Stimulated activated CD4-positive, alpha-beta T cell treated with anti-CD3 and anti-CD28 coated beads, Interleukin-12 subunit alpha, Interleukin-12 subunit beta, amount 100 ng/mL, for 4 hours (primary cell): Measurements from ENCODE around the gene SLU7.

Experiments used
- DNase-seq: peaks from one replicate; pipeline ENCODE4 v3.0.0-alpha.2; 2020

The SLU7 gene

DNA sequence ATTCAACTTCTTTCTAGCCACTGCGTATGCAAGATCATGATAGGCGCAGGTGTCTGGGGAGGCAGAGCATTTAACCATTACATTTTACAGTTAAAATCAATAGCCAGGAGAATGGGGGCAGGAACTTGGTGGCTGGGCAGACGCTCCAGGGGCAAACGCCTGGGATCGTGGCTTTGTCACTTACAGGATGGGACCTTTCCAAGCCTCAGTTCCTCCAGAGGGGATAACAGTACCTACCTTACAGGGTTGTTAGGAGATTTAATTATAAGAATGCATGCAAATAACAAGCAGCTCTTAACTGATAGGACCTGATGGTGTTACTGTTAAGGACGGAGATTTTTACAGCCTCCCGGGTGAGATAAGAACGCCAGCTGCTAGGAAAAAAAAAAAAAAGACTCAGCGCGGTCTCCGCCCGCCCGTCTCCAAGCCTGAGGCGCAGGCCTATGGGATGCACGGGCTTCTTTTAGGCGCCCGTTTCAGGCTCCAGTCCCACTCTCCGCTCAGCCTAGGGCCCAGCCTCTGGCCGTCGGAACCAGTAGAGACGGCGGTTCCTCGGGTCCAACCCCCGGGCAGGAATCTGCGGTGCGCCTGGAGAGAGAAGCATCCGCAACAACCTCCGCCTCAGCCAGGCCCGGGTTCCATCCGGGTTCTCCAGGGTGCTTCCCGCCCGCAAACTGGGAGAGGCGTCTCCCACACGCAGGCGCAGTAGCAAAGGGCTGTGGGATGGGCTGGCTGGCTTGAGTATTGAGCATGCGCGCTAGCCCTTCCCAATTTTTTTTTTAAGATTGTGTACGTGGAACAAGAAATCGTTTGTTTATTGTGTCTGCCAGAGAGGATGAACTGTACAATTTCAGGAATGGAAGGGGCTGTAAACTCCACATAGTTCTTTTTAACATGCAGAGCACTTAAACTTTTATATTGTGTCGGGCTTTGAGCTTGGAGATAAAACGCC is 19.2 kb downstream of the SLU7 start, which contains the start of gene FAM200C:
Gene FAM200C, minus strand, starts transcription at position 653 of the 952 bp plus-strand sequence. CDS start 4,564 bp downstream, outside the sequence.
- DNase-seq = peak; percentile 58

DNA sequence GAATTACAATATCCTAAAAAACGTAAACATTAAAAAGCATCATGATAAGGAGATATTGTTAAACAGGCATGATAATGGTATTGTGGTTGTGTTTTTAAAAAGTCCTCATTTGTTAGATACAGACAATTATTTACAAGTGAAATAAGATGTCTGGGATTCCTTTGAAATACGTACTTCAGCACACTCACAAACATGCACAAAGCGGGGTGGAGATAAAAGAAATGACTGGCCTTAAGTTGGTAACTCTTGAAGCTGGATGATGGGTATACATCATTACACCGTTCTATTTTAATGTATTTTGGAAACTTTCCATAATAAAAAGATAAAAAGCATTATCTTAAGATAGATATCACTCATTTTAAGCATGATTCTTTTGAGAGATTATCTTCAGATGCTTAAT is 20.1 kb downstream of the SLU7 start:
- DNase-seq = no peak

DNA sequence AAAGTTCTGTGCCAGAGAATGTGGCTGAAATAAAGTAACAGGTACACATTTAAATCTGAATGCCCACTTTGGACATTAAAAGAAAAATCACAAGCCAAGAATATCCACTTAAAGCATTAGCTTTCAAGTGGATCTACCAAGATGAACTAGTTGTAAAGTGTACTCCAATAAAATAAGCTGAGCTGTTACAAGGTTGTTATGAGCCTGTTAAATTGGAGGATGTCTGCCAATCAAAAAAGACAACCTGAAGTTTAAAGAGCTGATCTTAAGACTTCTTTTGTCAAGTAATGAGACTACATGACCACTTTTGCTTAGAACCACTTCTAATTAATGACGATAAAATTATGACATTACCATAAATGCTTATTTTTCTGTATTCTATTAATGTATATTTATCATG is 21.4 kb downstream of the SLU7 start:
- no peak for DNase-seq

DNA sequence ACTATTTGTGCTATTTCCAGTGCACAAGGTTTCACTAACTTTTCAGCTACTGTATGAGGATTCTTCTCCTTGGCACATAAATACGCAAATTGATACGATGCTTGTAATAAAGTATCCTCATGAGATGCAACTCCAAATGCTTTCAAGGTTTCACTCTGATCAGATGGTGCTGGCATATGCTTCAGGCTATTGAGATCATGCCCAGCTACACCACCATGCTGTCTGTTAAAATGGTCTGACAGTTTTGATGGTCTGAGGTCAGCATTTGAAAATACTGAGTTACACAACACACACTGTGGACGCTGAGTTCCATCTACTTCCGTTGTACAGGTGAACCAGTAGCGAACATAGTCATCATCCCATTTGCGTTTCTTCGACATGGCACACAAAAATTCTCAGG is 23.8 kb downstream of the SLU7 start:
- DNase-seq = no peak

DNA sequence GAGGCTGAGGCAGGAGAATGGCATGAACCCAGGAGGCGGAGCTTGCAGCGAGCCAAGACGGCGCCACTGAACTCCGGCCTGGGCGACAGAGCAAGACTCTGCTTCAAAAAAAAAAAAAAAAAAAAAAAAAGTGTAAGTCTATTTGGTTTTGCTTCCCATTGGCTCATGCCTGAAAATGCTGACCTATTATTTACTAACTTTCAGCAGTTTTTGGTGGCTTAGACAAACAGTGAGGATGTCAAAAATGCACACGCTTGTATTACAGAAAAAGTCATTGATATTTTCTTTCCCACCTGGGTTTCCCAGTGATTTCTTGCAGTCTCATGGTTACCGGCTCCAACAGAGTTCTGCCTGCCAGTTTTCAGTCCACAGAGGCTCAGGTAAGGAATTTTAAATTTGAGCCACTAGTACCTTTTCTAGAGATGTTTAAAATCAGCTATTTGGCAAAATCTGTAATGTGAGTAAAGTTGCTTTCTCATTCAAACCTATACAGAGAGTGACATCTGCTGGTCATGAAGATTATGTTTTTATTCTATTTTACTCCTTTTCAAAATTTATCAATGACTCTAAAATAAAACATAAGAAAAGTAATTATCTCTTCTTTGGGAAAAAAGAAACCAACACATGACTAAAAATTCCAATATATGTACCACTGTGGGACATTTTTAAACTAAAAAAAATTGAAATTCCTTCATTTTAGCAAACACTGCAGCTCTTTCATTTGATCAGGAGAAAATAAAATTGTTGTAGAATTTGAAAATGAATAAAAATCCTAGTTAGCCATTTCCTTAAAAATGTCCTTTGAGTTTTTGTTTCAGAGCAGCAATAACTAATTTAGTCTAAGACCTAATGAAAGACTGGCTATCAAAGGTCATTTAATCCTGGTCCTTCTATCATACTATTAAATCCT is 27.8 kb downstream of the SLU7 start:
- DNase-seq = no peak

DNA sequence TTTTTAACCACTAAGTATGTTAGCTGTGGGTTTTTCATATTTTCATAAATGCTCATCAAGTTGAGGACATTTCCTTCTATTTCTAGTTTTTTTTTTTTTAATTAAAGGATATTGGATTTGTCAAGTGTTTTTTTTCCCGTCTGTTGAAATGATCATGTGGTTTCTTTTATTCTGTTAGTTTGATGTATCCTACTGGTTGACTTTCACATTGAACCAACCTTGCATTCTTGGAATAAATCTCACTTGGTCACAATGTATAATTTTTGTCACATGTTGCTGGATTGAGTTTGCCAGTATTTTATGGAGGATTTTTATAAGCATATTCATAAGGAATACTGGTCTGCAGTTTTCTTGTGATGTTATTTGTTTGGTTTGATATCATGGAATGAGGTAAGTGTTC is 31.4 kb downstream of the SLU7 start:
- DNase-seq = no peak

DNA sequence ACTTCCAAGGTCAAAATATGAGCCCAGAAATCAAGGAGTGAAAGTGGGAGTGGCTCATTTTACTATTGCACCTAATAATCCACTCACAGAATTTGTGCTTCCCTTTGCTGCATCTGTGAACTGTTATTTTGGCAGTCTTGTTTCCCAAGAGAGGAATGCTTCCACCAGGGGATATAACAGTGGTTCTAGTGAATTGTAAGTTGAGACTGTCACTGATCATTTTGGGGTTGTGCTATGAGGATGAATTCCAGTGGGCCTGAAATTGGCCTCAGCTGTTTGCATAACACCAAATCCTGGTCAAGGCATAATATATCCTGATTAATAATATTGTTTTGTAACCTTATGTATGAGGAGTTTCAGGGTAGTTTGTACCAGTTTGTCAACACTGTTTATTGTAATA is 33.4 kb downstream of the SLU7 start:
- no peak for DNase-seq

DNA sequence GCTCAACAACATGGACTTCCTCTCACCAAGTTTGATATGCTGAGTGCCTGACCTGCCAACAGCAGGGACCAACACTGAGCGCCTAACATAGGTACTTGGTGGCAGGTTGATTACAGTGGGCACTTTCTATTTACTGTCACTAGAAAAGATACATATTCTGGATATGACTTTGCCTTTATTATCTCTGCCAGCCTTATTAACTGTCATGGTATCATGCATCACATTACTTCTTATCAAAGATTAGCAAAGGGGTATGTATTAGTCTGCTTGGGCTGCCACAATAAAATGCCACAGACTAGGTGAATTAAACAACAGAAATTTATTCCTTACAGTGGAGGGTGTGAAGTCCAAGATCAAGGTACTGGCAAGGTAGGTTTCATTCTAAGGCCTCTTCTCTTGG is 34.2 kb downstream of the SLU7 start:
- DNase-seq = no peak

DNA sequence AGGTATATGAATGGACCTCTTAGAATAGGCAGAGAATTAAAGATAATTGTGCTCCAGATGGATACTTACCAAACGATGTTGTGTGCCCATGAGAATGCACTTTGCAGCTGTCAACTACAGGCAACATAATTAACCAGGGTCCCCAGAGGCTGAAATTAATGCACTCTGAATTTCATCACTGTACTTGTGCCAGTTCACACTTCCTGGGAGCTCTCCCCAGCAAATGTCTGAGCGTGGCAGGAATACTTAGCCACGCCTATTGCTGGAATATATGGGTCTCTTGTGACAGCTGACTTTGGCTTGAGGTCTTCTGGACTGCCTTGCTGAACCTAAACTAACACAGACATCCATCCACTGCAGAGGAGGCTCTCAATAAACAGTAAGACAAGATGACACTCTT is 36.5 kb downstream of the SLU7 start:
- DNase-seq = no peak

DNA sequence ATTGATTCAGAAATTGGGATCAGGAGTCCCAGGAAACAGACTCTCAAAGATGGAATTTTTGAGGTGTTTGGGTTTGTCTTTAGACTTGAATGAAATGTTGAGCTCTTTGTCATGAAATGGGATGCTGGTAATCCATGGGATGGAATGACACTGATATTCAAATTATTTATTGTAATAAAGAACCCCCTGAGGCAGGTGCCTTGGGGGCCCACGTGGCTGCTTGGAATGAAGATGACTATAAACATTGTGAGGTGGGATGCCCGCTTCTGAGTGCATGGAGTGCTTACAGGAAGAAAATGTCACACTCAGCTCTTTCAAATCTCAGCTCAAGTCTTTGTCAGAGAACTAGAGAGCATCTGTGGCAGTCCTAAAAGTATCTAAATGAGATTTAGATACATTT is 38.8 kb downstream of the SLU7 start:
- no peak for DNase-seq

DNA sequence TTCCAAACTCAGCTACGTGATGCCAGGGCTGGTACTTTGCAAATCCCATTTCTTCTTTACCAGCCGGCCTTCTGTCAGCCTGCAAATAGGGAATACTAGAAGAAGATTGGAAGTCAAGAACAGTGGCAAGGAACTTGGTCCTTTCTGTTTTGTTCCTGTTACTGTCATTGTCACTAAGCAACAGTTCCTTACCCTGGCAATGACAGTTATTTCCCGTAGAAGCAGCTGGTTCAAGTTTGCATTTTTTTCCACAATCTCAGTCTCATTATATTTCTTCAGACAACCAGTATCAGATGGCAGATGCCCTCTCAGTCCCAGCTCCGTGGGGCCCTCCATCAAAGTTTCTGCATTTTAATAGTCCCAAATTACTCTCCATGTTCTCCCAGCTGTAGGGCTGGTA is 39.4 kb downstream of the SLU7 start:
- no peak for DNase-seq

DNA sequence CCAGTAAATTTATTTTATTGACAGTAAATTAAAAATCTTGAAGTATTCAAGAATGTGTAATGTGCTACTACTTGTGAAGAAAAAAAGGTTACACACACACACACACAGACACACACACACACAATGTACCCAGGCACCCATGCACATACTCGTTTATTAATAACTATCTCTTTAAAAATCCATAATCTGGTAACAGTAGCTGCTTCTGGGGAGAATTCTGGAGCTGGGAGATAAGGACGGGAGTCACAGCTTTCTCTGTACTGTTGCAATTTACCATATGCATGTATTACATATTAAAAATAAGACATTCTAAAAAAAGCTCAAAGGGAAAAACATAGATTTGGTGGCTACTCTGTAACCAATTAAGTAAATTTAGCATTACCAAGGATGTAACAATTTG is 40.6 kb downstream of the SLU7 start:
- DNase-seq = no peak

DNA sequence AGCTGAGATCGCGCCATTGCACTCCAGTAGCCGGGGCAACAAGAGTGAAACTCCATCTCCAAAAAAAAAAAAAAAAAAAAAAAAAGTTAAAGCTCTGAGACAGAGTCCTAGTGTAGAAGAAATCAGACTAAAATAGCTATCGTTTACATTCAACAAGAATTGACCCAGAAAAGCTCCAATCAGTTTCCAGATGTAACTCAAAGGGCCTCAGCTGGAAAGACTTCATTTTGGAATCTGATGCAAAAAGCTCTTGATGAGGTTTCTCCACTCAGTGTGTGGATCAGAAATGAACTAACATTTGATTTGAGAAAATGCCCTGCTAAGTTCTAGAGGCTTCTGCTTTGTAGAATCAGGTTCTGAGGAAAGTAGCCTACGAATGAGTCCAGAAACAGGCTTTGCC is 41.2 kb downstream of the SLU7 start:
- DNase-seq = no peak

DNA sequence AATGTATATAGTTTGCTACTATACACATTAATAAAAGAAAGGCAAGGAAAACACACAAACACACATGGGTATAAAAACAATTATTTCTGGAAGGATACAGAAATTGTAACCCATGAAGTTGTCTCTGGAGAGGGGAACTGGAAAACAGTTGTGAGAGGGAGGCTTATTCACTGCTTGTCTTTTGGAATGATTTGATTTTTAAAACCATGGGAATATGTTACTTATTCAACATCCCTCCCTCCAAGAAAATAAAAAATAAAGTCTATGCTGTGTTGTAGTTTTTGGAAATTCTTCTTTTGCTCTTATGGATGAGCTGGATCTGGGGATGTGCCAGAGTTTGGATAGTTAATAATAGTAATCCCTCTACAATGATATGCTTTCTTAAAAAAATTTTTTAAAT is 42.5 kb downstream of the SLU7 start:
- no peak for DNase-seq

DNA sequence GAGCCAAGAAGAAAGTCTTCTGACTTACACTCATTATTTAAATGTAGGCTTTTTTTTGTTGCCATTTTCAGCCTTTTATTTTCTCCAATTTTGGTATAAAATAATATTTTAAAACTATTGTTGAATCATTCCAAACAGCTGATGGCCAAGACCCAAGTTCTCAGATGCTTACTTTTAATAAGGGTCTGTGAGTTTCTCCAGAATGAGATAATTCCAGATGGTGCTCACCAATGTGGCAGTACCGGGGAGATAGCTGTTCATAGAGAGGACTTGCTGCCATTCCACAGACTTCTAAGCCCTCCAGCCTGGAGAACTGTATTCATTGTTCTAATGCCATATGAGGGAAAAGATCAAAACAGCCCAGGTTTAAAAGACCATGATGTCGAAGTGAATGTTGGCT is 43.2 kb downstream of the SLU7 start:
- DNase-seq = no peak

DNA sequence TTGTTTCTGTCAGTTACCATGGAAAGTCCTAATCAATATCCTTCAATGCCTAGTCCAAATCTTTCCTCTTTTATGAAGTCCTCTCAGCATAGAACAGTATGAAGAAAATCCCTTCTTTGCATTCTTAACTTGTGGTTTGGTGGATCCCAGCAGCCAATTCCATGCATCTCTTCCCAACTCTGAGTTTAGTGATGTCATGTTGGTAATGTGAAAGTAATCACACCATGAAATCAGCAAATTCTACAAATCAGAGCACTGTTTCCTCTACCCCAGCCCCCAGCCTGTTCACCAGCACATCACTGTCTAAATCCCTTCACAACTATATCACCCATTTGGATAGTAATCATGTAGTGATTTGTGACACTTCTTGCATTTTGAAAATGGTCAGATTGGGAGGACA is 43.7 kb downstream of the SLU7 start:
- no peak for DNase-seq

DNA sequence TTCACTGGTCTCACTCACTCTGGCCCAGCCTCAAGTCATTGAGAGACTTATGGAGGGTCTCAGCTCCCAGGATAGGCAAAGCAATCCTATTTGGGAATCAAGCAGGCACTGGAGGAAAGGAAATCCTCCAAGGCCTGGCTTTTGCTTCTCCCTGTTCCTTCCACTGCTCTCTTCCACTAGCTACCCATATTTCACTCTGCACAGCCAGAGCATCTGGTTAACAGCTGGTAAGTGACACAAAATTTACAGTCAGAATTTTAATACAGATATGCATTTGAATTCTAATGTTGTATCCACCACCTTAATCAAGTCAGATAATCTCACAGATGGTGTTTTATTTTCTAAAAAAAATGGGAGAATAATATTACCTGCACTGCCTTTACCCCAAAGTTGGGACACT is 47.6 kb downstream of the SLU7 start:
- no peak for DNase-seq

DNA sequence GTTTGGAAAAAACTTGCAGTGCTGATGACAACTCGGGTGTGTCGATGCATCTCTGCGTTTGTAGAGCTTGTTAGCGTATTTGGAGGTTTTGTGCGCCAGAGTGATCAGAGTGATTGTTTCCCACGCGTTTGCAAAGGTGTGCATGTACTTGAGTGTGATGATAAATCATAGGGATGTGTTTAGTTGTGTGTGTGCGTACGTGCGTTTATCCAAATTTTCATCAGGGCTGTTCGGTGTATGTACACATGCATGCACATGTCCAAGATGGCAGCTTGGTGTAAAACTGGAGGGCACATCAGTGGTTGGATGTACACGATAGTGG is 48.2 kb downstream of the SLU7 start:
- no peak for DNase-seq

DNA sequence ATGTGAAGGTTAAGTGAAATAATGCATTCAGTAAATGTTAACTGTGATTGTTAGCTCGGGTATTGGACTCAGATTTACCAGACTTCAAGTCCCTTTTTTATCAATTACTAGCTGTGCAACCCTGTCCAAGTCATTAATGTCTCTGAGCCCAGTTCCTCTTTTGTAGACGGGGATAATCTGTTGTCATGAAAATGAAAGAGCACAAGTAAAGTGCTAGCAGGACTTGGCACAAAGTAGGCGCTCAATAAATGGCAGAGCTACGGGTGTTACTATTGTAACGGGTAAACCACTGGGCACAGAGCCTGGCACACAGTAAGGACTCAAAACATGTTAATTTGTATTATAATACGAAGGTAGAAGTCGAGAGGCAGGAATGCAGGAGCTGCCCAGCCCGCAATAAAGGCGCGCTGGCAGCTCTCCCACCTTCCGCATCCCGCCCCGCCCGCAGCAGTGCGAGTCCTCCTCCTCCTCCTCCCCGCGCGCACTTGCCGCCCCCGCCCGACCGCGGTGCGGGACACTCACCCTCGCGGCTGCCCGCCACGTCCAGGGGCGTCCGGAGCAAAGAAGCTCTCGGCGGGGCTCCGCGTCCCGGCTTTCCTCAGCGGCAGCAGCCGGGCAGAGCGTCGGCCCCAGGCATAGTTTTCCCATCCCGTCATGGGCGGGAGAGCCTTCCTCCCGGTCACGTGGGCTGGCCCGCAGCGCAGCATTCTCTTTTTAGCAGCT is 48.7 kb downstream of the SLU7 start, which contains the start of gene C1QTNF2:
Gene C1QTNF2, minus strand, starts transcription at position 637 of the 723 bp plus-strand sequence. CDS start 15,615 bp downstream, outside the sequence.
- no peak for DNase-seq

DNA sequence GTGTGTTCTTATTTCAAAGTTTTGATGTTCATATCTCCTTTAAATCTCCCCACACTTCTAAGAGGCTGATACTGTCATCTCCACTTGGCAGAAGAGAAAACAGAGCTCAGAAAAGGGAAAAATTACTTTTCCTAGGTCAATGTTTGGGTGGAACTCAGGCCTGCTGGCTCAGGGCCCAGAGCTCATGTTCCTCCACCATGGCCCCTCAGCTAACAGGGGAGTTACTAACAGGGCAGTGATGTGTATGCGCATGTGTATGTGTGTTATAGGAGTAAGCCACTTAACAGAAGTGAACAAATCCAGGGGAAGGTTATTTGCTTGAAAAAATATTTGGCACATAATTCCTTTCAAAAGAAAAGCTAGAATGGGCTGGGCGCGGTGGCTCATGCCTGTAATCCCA is 51.0 kb downstream of the SLU7 start:
- no peak for DNase-seq

DNA sequence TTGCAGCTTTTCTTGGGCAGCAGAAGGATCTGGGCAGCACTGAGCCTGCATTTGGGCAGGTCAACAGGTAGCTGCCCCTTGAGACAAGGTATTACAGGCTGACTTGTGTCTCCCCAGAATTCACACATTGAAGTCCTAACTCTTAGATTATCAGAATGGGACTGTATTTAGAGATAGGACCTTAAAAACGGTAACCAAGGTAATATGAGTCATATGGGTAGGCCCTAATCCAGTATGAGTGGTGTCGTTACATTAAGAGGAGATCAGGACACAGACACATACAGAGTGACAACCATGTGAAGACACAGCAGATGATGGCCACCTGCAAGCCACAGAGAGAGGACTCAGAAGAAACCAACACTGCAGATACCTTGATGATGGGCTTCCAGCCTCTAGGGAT is 51.6 kb downstream of the SLU7 start:
- no peak for DNase-seq

DNA sequence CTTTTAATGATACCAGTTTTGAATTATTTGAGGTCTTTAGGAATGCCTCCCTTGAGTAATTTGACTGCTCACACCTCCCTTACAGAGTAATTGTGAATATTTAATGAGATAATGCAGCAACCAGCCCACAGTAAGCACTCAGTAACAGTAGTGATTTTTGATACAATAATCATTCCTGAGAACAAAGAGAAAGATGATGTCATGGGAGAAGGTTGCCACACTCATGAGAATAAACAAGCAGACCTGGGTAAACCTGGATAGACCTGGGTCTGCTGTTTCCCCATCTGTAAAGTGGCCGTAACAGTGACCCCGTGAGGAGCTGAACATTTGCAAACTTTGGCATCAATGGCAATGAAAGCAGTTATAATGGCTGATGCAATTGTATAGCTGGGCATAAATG is 52.7 kb downstream of the SLU7 start:
- DNase-seq = no peak
